Psoas muscle (tissue), 8 donors: Measurements from ENCODE around the gene ARX. TPM values are rescaled to one million over a fixed set of nuclear protein-coding genes. Genes with fewer than 3 reads are reported as not detected.

ENCODE experiments used
- ATAC-seq, 4 donors: fragments of 200-7000 bp; cut with Tn5 transposase; one replicate each; pipeline ENCODE4 v1.9.1; 2020; ENCODE audit warnings: moderate library complexity in 3 of 4, mild to moderate bottlenecking in 2 of 4
- DNase-seq, 2 donors: peaks; one replicate each; pipeline ENCODE4 v3.0.0-alpha.2; 2020
- H3K27ac ChIP-seq: fragments of 200-600 bp; one replicate; pipeline ENCODE4 v1.8.0; 2022
- H3K27me3 ChIP-seq, 3 donors: fragments of 200-600 bp in 1 of 3; one replicate each; pipeline versions ENCODE4 v1.6.1 to v1.8.0; 2013 to 2022; ENCODE audit warnings: low read length in 2 of 3, mild to moderate bottlenecking in 2 of 3, moderate library complexity in 1 of 3; ENCODE audit not compliant: insufficient read depth in 3 of 3
- H3K36me3 ChIP-seq, 2 donors: fragments of 200-600 bp in 1 of 2; one replicate each; pipeline versions ENCODE4 v1.6.1 to v1.8.0; 2013 to 2022; ENCODE audit warnings: low read depth in 1 of 2, mild to moderate bottlenecking in 1 of 2, moderate library complexity in 1 of 2; ENCODE audit not compliant: insufficient read depth in 1 of 2
- H3K4me1 ChIP-seq: fragments of 200-600 bp; one replicate; pipeline ENCODE4 v1.8.0; 2022
- H3K4me3 ChIP-seq: fragments of 200-600 bp; one replicate; pipeline ENCODE4 v1.8.0; 2022; ENCODE audit warnings: mild to moderate bottlenecking
- H3K9me3 ChIP-seq: fragments of 200-600 bp; one replicate; pipeline ENCODE4 v1.8.0; 2022
- WGBS, 3 donors: extraction: QIAGEN DNeasy Blood & Tissue Kit; methylation state at CpG; one replicate each; pipeline versions ENCODE4 v1.1.6 to v1.1.7; 2013; 5-methylcytosine and 5-hydroxymethylcytosine counted together
- intact Hi-C, 2 donors: fragments of 100-400 bp; cut with DNase I; formaldehyde crosslinking; loops; one replicate each; pipeline versions ENCODE4 v1.11.0 to v1.14.2; 2022
- polyA plus RNA-seq, 3 donors: library from polyadenylated mRNA; stranded (reverse); fragments of 200-250 nt; gene quantifications; one replicate each; pipeline ENCODE4 v1.2.3, GENCODE V29; 2013
- total RNA-seq, 4 donors: library from RNA; stranded (reverse); fragmentation: NEBNext Ultra II Directional in 2 of 4; extraction: Animal tissue kit (Norgen Biotek cat#: 25700) in 2 of 4; gene quantifications; one replicate each; pipeline versions ENCODE4 v1.2.1 to v1.2.4, GENCODE V29; 2021 to 2023
- TF ChIP-seq, protein P1 (sequence below): fragments of 200-600 bp; IDR thresholded peaks from one replicate; pipeline ENCODE4 v1.8.0; 2022; ENCODE audit warnings: antibody characterized with exemption
- donor health status: healthy with polysubstance abuse.
- donor health status: DM: no; HTN: no; CAD: no; lungs with moderate emphysema.
- donor health status: Bipolar disorder and iron deficiency.
- donor health status: healthy.
- donor health status: DM: yes; HTN: yes; CAD: no.
- donor health status: DM: no; HTN: no; CAD: no.
- donor health status: DM: no; HTN: no; CAD: no.
- donor health status: DM: yes; HTN: yes; CAD: no.

ARX gene
- total and polyA plus RNA-seq, 7 donors: 0.64 to 12.8 (median 3.0) TPM

- intact Hi-C loops: loop anchor here in 1 of 2 donors (10.0 kb wide), 2 partner anchors 177 to 257 kb away; no protein-coding TSS in a partner anchor
- DNase-seq (peak in 1 of 2 donors; percentile 54), ATAC-seq (peak in 2 of 4 donors; percentile 19 to 22)
- H3K9me3 ChIP-seq: no peaks in the 10 kb centered on the region
- peak overlapping the region; percentile 66 for H3K4me3 ChIP-seq
- WGBS, 3 donors: 3 to 21% (median 8%) methylated on average over 31 to 32 of the region's 32 CpGs
- peaks cover 0 to 89% (median 3%) of the 10 kb centered on the region in 3 donors for H3K27me3 ChIP-seq
- H3K4me1 ChIP-seq: no peaks in the 10 kb centered on the region
- H3K27ac ChIP-seq: peak overlapping the region; percentile 84
- H3K36me3 ChIP-seq: no peaks in the 10 kb centered on the region
- TF ChIP-seq, protein P1, sequence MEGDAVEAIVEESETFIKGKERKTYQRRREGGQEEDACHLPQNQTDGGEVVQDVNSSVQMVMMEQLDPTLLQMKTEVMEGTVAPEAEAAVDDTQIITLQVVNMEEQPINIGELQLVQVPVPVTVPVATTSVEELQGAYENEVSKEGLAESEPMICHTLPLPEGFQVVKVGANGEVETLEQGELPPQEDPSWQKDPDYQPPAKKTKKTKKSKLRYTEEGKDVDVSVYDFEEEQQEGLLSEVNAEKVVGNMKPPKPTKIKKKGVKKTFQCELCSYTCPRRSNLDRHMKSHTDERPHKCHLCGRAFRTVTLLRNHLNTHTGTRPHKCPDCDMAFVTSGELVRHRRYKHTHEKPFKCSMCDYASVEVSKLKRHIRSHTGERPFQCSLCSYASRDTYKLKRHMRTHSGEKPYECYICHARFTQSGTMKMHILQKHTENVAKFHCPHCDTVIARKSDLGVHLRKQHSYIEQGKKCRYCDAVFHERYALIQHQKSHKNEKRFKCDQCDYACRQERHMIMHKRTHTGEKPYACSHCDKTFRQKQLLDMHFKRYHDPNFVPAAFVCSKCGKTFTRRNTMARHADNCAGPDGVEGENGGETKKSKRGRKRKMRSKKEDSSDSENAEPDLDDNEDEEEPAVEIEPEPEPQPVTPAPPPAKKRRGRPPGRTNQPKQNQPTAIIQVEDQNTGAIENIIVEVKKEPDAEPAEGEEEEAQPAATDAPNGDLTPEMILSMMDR: no peak
Measured at GRCh38 chrX:25011589-25012432, 4.0 kb downstream of the ARX start.

- DNase-seq: peak in 1 of 2 donors; percentile 49
- TF ChIP-seq, protein P1: no peak
- H3K4me1 ChIP-seq: no peaks in the 10 kb centered on the region
- no peaks in the 10 kb centered on the region for H3K9me3 ChIP-seq
- peaks cover 0 to 89% (median 0%) of the 10 kb centered on the region in 3 donors for H3K27me3 ChIP-seq
- 19 to 32% (median 25%) methylated on average over 29 to 33 of the region's 33 CpGs for WGBS, 3 donors
- ATAC-seq: no peak
- intact Hi-C loops: loop anchor here in 1 of 2 donors (10.0 kb wide), 2 partner anchors 176 to 256 kb away; no protein-coding TSS in a partner anchor
- H3K4me3 ChIP-seq: peak overlapping the region; percentile 66
- H3K27ac ChIP-seq: peak overlapping the region; percentile 84
- H3K36me3 ChIP-seq: no peaks in the 10 kb centered on the region
Measured at GRCh38 chrX:25010784-25011588, 4.8 kb downstream of the ARX start.

GRCh38 chrX:25009407-25009806, 6.4 kb downstream of the ARX start:
- intact Hi-C loops: no loop called here
- WGBS, 3 donors: 64 to 79% (median 71%) methylated on average over 7 of the region's 7 CpGs
- Histone ChIP-seq H3K9me3 (no peaks in the 10 kb centered on the region), H3K4me3 (no peak overlapping the region), H3K27ac (no peak overlapping the region), H3K27me3 (peaks cover 0 to 88% (median 0%) of the 10 kb centered on the region in 3 donors), H3K4me1 (no peaks in the 10 kb centered on the region), H3K36me3 (no peaks in the 10 kb centered on the region)
- TF ChIP-seq, protein P1: no peak
- ATAC-seq (no peak), DNase-seq (no peak)

GRCh38 chrX:25007059-25008053, 8.4 kb downstream of the ARX start:
- TF ChIP-seq, protein P1: no peak
- no peaks in the 10 kb centered on the region for H3K36me3 ChIP-seq
- ATAC-seq (no peak), DNase-seq (no peak)
- no peaks in the 10 kb centered on the region for H3K9me3 ChIP-seq
- no peaks in the 10 kb centered on the region for H3K4me1 ChIP-seq
- WGBS, 3 donors: 33 to 49% (median 43%) methylated on average over 28 to 56 of the region's 64 CpGs
- no peak overlapping the region for H3K27ac ChIP-seq
- H3K4me3 ChIP-seq: no peak overlapping the region
- intact Hi-C loops: no loop called here
- H3K27me3 ChIP-seq: peaks cover 0 to 91% (median 0%) of the 10 kb centered on the region in 3 donors
